Activated CD8-positive, alpha-beta T cell treated with anti-CD3 and anti-CD28 coated beads for 36 hours (primary cell): ENCODE measurements around the gene AGBL1. TPM values are rescaled to one million over a fixed set of nuclear protein-coding genes. Genes with fewer than 3 reads are reported as not detected.

ENCODE experiments used
- ATAC-seq: fragments of 200-7000 bp; cut with Tn5 transposase; one replicate; pipeline ENCODE4 v1.10.0; 2021; ENCODE audit warnings: mild to moderate bottlenecking, moderate library complexity
- CTCF ChIA-PET: fragments of 350-600 bp; sonication (Branson Sonifier 250); formaldehyde crosslinking; loops from one replicate; lab custom pipeline; 2021; ENCODE audit warnings: antibody characterized with exemption; lab: Charles Lee
- POLR2A ChIA-PET: fragments of 350-600 bp; sonication (Branson Sonifier 250); formaldehyde crosslinking; loops from one replicate; lab custom pipeline; 2021; ENCODE audit warnings: antibody characterized with exemption; lab: Charles Lee
- DNase-seq: peaks from one replicate; pipeline ENCODE4 v3.0.0-alpha.2; 2020
- H3K27ac Mint-ChIP-seq: one replicate; pipeline ENCODE4 v1.8.0; 2021; ENCODE audit warnings: mild to moderate bottlenecking, mixed read lengths
- H3K27me3 Mint-ChIP-seq: one replicate; pipeline ENCODE4 v1.8.0; 2021; ENCODE audit warnings: mixed read lengths
- H3K36me3 Mint-ChIP-seq: one replicate; pipeline ENCODE4 v1.8.0; 2021; ENCODE audit warnings: low read depth, mixed read lengths
- H3K4me1 Mint-ChIP-seq: one replicate; pipeline ENCODE4 v1.8.0; 2021; ENCODE audit warnings: low read depth, mixed read lengths
- H3K4me3 Mint-ChIP-seq: one replicate; pipeline ENCODE4 v1.8.0; 2021; ENCODE audit warnings: mild to moderate bottlenecking, moderate library complexity, mixed read lengths
- H3K9me3 Mint-ChIP-seq: one replicate; pipeline ENCODE4 v1.8.0; 2021; ENCODE audit warnings: mixed read lengths
- CTCF ChIP-seq: fragments of 200-600 bp; IDR thresholded peaks from one replicate; pipeline ENCODE4 v1.8.0; 2022; ENCODE audit warnings: antibody characterized with exemption, mild to moderate bottlenecking
- intact Hi-C: fragments of 100-400 bp; cut with micrococcal nuclease; formaldehyde crosslinking; loops from one replicate; pipeline ENCODE4 v1.10.0; 2022
- total RNA-seq, 2 experiments: library from RNA; stranded (reverse); gene quantifications; one replicate each; pipeline ENCODE4 v1.2.3, GENCODE V29; 2021

Gene AGBL1
- total RNA-seq, 2 experiments from 2014 or later = not detected

GRCh38 chr15:86377914-86378313, 298.2 kb downstream of the AGBL1 start:
- ATAC-seq = no peak
- no peak for TF ChIP-seq CTCF
- POLR2A ChIA-PET = no interaction called here
- DNase-seq = no peak
- Mint-ChIP-seq H3K36me3 (no peaks in the 10 kb centered on the region), H3K27ac (no peak overlapping the region), H3K4me3 (no peak overlapping the region), H3K27me3 (peaks cover 2% of the 10 kb centered on the region), H3K4me1 (no peaks in the 10 kb centered on the region), H3K9me3 (peaks cover 3% of the 10 kb centered on the region)
- intact Hi-C loops = no loop called here
- CTCF ChIA-PET = no interaction called here

GRCh38 chr15:86382341-86382740, 302.7 kb downstream of the AGBL1 start:
- ChIA-PET CTCF (no interaction called here), POLR2A (no interaction called here)
- no peaks in the 10 kb centered on the region for H3K4me1 Mint-ChIP-seq
- H3K4me3 Mint-ChIP-seq = no peak overlapping the region
- ATAC-seq (no peak), DNase-seq (no peak)
- no peaks in the 10 kb centered on the region for H3K9me3 Mint-ChIP-seq
- intact Hi-C loops = no loop called here
- no peaks in the 10 kb centered on the region for H3K36me3 Mint-ChIP-seq
- peaks cover 8% of the 10 kb centered on the region for H3K27me3 Mint-ChIP-seq
- H3K27ac Mint-ChIP-seq = no peak overlapping the region
- TF ChIP-seq CTCF = no peak

GRCh38 chr15:86383611-86384010, 303.9 kb downstream of the AGBL1 start:
- H3K36me3 Mint-ChIP-seq = no peaks in the 10 kb centered on the region
- H3K27ac Mint-ChIP-seq = no peak overlapping the region
- no peaks in the 10 kb centered on the region for H3K4me1 Mint-ChIP-seq
- DNase-seq (no peak), ATAC-seq (no peak)
- ChIA-PET POLR2A (no interaction called here), CTCF (no interaction called here)
- TF ChIP-seq CTCF = no peak
- H3K9me3 Mint-ChIP-seq = no peaks in the 10 kb centered on the region
- H3K27me3 Mint-ChIP-seq = peaks cover 6% of the 10 kb centered on the region
- H3K4me3 Mint-ChIP-seq = no peak overlapping the region
- intact Hi-C loops = no loop called here

- Mint-ChIP-seq H3K27ac (no peak overlapping the region), H3K4me3 (no peak overlapping the region), H3K27me3 (peaks cover 7% of the 10 kb centered on the region), H3K36me3 (no peaks in the 10 kb centered on the region), H3K9me3 (no peaks in the 10 kb centered on the region), H3K4me1 (no peaks in the 10 kb centered on the region)
- DNase-seq (no peak), ATAC-seq (no peak)
- POLR2A ChIA-PET = no interaction called here
- CTCF ChIA-PET = no interaction called here
- TF ChIP-seq CTCF = no peak
- intact Hi-C loops = no loop called here
Measured at GRCh38 chr15:86384186-86384585, 304.5 kb downstream of the AGBL1 start.

GRCh38 chr15:86392296-86392695, 312.6 kb downstream of the AGBL1 start:
- H3K36me3 Mint-ChIP-seq = no peaks in the 10 kb centered on the region
- ATAC-seq = no peak

More at GRCh38 chr15:86392296-86392695, 312.6 kb downstream of the AGBL1 start:
- Mint-ChIP-seq H3K27ac (no peak overlapping the region), H3K4me1 (no peaks in the 10 kb centered on the region), H3K9me3 (no peaks in the 10 kb centered on the region), H3K27me3 (peaks cover 5% of the 10 kb centered on the region), H3K4me3 (no peak overlapping the region)
- no peak for DNase-seq
- intact Hi-C loops = no loop called here
- no peak for TF ChIP-seq CTCF
- ChIA-PET POLR2A (no interaction called here), CTCF (no interaction called here)
